Endodermal cell (in vitro differentiated cells): Measurements from ENCODE around the gene APBA2. TPM values are rescaled to one million over a fixed set of nuclear protein-coding genes. Genes with fewer than 3 reads are reported as not detected.
A peak's percentile ranks its signal among the peaks of the same experiment; 100 is the strongest.

Experiments used
- DNase-seq: peaks from one replicate; pipeline ENCODE4 v3.0.0-alpha.2; 2017
- H3K27ac ChIP-seq: 2 replicates; pipeline ENCODE4 v1.5.1; 2013; ENCODE audit warnings: mild to moderate bottlenecking, low read depth, low read length, moderate library complexity
- H3K27me3 ChIP-seq: 2 replicates; pipeline ENCODE4 v1.6.1; 2013; ENCODE audit warnings: mild to moderate bottlenecking, low read length, moderate library complexity; ENCODE audit not compliant: insufficient read depth, control insufficient read depth, poor library complexity, severe bottlenecking
- H3K36me3 ChIP-seq: 2 replicates; pipeline ENCODE4 v1.7.0; 2013; ENCODE audit warnings: mild to moderate bottlenecking, low read length, moderate library complexity; ENCODE audit not compliant: control insufficient read depth, insufficient read depth
- H3K4me1 ChIP-seq: one replicate; pipeline ENCODE4 v1.7.0; 2013; ENCODE audit warnings: low read length; ENCODE audit not compliant: control insufficient read depth, insufficient read depth
- H3K4me3 ChIP-seq: 2 replicates; pipeline ENCODE4 v1.5.1; 2013; ENCODE audit warnings: mild to moderate bottlenecking, low read length, moderate library complexity
- H3K9ac ChIP-seq: 2 replicates; pipeline ENCODE4 v1.6.1; 2013; ENCODE audit warnings: mild to moderate bottlenecking, low read length, moderate library complexity; ENCODE audit not compliant: poor library complexity, severe bottlenecking; ENCODE audit errors: extremely low read depth
- H3K9me3 ChIP-seq: 2 replicates; pipeline ENCODE4 v1.6.1; 2013; ENCODE audit warnings: mild to moderate bottlenecking, low read length, moderate library complexity; ENCODE audit not compliant: control insufficient read depth
- H3K27ac Mint-ChIP-seq: 2 replicates; pipeline ENCODE4 v1.8.0; 2020; ENCODE audit warnings: mixed read lengths
- H3K27me3 Mint-ChIP-seq: 2 replicates; pipeline ENCODE4 v1.8.0; 2021; ENCODE audit warnings: mild to moderate bottlenecking, mixed read lengths; ENCODE audit not compliant: insufficient read depth
- H3K36me3 Mint-ChIP-seq: 2 replicates; pipeline ENCODE4 v1.8.0; 2020; ENCODE audit warnings: low read depth, mixed read lengths
- H3K4me1 Mint-ChIP-seq: 2 replicates; pipeline ENCODE4 v1.8.0; 2020; ENCODE audit warnings: mixed read lengths
- H3K4me3 Mint-ChIP-seq: 2 replicates; pipeline ENCODE4 v1.8.0; 2020; ENCODE audit warnings: mild to moderate bottlenecking, moderate library complexity, mixed read lengths
- H3K9me3 Mint-ChIP-seq: 2 replicates; pipeline ENCODE4 v1.8.0; 2020; ENCODE audit warnings: mild to moderate bottlenecking, mixed read lengths
- WGBS, 2 experiments: methylation state at CpG; one replicate each; pipeline versions ENCODE4 v1.1.5 to v1.1.7; 2013; ENCODE audit warnings: missing lambda C conversion rate in 2 of 2, mixed read lengths in 1 of 2; ENCODE audit not compliant: insufficient coverage in 1 of 2, insufficient read length in 1 of 2; 5-methylcytosine and 5-hydroxymethylcytosine counted together
- total RNA-seq, 2 donors: library from RNA; stranded (reverse); fragmentation: NEBNext Ultra II Directional in 1 of 2; extraction: Animal tissue kit (Norgen Biotek cat#: 25700) in 1 of 2; gene quantifications; 2 replicates in 1 of 2; 3 replicates in 1 of 2; pipeline ENCODE4 v1.2.1, GENCODE V29; 2021
- TF ChIP-seq, protein P1 (sequence below): fragments of 200-600 bp; sonication (generic); conservative IDR thresholded peaks from 2 replicates; pipeline ENCODE4 v1.5.0; 2021; ENCODE audit warnings: antibody characterized with exemption, mild to moderate bottlenecking

The APBA2 gene
- total RNA-seq, 2 donors from 2014 or later = 27.1 to 27.3 TPM

DNA sequence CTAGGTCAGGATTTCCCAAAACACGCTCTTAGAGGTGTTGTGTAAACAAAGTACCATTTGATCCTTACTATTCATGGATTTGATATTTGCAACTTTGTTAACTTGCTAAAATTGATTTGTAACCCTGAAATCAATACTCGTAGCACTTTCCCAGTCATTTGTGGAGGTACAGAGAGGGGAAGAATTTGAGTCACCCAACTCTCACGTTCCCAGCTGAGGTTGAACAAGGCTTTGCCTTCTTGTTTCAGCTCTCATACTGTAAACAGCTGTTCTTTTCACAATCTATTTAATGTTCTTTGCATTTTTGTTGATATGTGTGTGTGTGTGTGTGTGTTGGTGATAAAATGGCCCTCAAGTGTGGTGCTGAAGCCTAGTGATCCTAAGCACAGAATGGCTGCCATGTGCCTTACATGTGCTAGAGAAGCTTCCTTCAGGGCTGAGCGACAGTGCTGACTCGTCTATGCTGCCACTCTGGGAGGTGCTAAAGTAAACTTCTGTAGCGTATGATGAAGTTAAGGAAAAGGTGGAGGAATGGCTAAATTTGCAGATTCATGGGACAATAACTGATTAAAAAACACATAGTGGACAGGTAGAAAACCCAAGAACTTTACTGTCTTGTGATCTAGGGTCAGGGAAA lies 173.2 kb downstream of the APBA2 start:
- TF ChIP-seq, protein P1, sequence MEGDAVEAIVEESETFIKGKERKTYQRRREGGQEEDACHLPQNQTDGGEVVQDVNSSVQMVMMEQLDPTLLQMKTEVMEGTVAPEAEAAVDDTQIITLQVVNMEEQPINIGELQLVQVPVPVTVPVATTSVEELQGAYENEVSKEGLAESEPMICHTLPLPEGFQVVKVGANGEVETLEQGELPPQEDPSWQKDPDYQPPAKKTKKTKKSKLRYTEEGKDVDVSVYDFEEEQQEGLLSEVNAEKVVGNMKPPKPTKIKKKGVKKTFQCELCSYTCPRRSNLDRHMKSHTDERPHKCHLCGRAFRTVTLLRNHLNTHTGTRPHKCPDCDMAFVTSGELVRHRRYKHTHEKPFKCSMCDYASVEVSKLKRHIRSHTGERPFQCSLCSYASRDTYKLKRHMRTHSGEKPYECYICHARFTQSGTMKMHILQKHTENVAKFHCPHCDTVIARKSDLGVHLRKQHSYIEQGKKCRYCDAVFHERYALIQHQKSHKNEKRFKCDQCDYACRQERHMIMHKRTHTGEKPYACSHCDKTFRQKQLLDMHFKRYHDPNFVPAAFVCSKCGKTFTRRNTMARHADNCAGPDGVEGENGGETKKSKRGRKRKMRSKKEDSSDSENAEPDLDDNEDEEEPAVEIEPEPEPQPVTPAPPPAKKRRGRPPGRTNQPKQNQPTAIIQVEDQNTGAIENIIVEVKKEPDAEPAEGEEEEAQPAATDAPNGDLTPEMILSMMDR = no peak
- no peak for DNase-seq
- Mint-ChIP-seq H3K9me3 (peaks cover 9% of the 10 kb centered on the region), H3K36me3 (peaks cover 2% of the 10 kb centered on the region), H3K4me3 (no peak overlapping the region), H3K27ac (no peak overlapping the region), H3K4me1 (peaks cover 16% of the 10 kb centered on the region), H3K27me3 (no peaks in the 10 kb centered on the region)
- 92 to 100% methylated on average over 5 to 6 of the region's 6 CpGs for WGBS, 2 experiments
- H3K27me3 ChIP-seq = no peaks in the 10 kb centered on the region
- H3K27ac ChIP-seq = no peak overlapping the region
- H3K9ac ChIP-seq = no peak overlapping the region
- H3K4me3 ChIP-seq = no peak overlapping the region
- no peaks in the 10 kb centered on the region for H3K36me3 ChIP-seq
- H3K9me3 ChIP-seq = no peaks in the 10 kb centered on the region
- no peaks in the 10 kb centered on the region for H3K4me1 ChIP-seq

DNA sequence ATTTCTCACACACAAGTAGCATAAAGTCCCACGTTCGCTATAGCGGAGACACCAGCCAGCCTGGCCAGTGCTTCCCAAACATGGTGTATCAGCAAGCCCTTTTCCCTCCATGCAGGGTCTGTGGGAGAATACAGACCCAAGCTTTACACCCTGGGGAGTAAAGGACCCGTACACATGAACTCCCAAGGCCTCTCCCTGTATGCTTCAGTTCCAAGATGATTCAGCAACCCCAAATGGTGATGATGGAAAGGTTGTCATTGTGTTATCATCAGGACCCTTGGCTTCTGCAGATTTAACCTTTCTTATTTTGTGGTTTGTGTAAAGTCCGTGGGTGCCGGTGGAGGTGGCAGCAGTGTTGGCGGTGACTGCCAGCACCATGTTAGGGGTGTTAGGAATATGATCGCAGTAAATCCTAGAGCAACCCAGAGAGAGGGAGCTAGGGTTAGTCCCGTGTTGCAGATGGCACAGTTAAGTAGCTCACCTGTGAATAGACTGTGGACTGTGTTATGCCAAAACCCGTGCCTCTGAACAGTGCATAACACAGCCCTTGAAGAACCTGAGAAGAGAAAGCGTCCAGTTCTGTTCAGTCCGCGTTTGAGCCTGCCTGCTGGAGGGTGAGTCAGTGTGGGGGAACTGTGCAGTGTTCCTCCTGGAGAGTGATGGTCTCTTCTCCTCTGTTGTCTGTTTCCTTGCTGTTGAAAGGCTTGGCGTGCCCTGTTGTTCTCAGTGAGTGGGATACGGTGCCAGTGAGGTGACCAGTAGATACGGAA lies 174.3 kb downstream of the APBA2 start:
- Histone ChIP-seq H3K9ac (no peak overlapping the region), H3K36me3 (no peaks in the 10 kb centered on the region), H3K4me1 (no peaks in the 10 kb centered on the region), H3K27ac (no peak overlapping the region), H3K4me3 (no peak overlapping the region), H3K27me3 (no peaks in the 10 kb centered on the region), H3K9me3 (no peaks in the 10 kb centered on the region)
- Mint-ChIP-seq H3K4me3 (no peak overlapping the region), H3K4me1 (peaks cover 22% of the 10 kb centered on the region), H3K27ac (no peak overlapping the region), H3K27me3 (no peaks in the 10 kb centered on the region), H3K36me3 (peaks cover 2% of the 10 kb centered on the region), H3K9me3 (peaks cover 9% of the 10 kb centered on the region)
- 94% methylated on average over 15 to 16 of the region's 16 CpGs for WGBS, 2 experiments
- TF ChIP-seq, protein P1 = no peak
- DNase-seq = no peak

DNA sequence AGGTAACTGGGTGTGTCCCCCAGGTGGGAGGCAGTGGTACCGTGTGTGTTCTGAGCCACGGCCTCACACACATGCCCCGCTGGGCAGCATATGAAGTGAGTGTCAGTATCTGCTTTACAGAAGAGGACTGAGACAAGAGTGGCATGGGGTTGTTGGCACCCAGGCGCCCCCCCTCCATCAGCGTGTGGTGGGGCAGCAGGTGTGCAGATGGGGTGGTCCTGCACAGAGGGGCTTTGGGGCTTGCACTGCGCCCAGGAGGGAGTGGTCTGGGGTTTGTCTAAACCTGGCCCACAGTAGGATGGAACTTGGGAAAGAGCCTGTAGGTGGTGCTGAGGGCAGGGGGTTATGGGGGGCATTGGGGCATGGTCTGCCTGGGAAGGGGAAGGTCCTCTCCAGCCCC lies 176.0 kb downstream of the APBA2 start:
- Mint-ChIP-seq H3K36me3 (peaks cover 2% of the 10 kb centered on the region), H3K4me3 (no peak overlapping the region), H3K27ac (no peak overlapping the region), H3K9me3 (peaks cover 9% of the 10 kb centered on the region), H3K27me3 (no peaks in the 10 kb centered on the region), H3K4me1 (peaks cover 19% of the 10 kb centered on the region)
- Histone ChIP-seq H3K4me3 (no peak overlapping the region), H3K27ac (no peak overlapping the region), H3K9me3 (no peaks in the 10 kb centered on the region), H3K9ac (no peak overlapping the region), H3K4me1 (no peaks in the 10 kb centered on the region), H3K36me3 (no peaks in the 10 kb centered on the region), H3K27me3 (no peaks in the 10 kb centered on the region)
- WGBS, 2 experiments = 95 to 100% methylated on average over 3 to 6 of the region's 6 CpGs
- TF ChIP-seq, protein P1 = no peak
- DNase-seq = peak; percentile 38
